ENCODE results near the gene CCDC154. TPM values are rescaled to one million over a fixed set of nuclear protein-coding genes. Genes with fewer than 3 reads are reported as not detected.

The CCDC154 gene
- polyA plus RNA-seq, 3 donors from 2014 or later, result not detected

DNA sequence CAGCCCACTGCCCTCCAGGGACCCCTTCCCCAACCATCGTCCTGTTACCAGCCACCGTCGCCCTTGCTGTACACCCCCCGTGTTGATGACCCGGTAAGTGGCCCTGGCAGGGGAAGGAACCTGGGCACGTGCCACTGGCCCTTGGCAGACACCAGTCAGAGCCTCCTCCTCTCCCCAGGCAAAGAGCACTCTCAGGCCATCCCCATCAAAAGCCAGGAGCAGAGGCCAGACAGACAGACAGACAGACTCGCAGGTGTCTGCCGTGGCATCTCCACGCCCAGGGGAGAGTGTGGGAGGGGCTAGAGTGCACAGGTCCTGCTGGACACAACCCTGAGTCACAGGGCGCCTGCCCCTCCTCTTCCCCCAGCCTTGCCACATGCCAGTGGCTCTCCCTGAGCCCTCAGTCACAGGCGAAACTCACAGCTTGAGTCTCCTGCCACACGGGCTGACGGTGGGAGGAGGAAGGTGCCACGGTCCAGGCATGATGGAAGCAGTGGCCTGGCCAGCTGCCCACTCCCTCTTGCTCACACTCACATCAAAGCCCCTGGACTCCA is 22.7 kb upstream of the CCDC154 start:
- H3K27ac Mint-ChIP-seq, result no peak overlapping the region
- H3K27me3 Mint-ChIP-seq (ENCODE audit: low read depth in 3 of 3), result peaks cover 0 to 8% (median 2%) of the 10 kb centered on the region in 3 donors
- no peaks in the 10 kb centered on the region for H3K9me3 Mint-ChIP-seq
- peaks cover 22 to 26% of the 10 kb centered on the region in 2 donors for H3K4me1 Mint-ChIP-seq
- H3K4me3 Mint-ChIP-seq, result no peak overlapping the region
- no peaks in the 10 kb centered on the region for H3K36me3 Mint-ChIP-seq
- DNase-seq, result no peak

DNA sequence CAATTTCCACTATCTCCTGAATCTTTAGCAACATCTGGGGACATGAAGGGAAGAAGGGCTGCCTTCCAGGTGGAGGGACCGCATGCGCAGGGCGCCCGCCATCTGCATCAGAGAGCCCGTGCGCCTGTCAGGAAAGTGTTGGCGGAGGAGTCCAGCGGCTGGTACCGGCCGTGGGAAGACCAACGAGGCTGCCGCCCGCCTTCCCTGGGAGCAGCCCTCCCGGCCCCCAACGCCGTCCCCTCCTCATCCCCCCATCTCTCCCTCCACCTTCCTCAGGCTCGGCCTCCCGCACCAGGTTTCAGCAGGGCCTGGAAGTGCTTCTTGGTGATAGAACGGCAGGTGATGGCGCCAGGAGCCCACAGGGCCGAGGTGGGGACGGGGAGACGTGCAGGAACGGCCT is 21.7 kb upstream of the CCDC154 start:
- Mint-ChIP-seq H3K27me3 (ENCODE audit: low read depth in 3 of 3) (peaks cover 0 to 5% (median 2%) of the 10 kb centered on the region in 3 donors), H3K4me3 (no peak overlapping the region), H3K36me3 (no peaks in the 10 kb centered on the region), H3K9me3 (no peaks in the 10 kb centered on the region), H3K27ac (no peak overlapping the region), H3K4me1 (peaks cover 14 to 16% of the 10 kb centered on the region in 2 donors)
- no peak for DNase-seq

DNA sequence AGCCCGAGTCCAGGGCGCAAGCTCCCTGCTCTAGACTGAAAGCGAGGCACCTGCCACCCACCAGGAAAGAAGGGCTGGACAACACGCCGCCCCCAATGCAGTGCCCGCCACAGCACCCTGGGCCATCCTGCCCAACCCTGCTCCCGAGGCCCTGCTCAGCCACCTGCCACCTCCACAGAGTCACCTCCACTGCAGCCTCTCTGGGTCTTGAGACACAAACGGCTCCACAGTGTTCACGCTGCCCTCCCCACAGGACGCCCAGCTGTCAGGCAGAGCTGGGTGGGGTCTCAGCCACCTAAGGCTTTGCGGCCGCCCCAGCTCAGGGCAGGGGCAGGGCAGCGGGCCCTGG is 21.2 kb upstream of the CCDC154 start:
- Mint-ChIP-seq H3K27ac (no peak overlapping the region), H3K4me3 (no peak overlapping the region), H3K9me3 (no peaks in the 10 kb centered on the region), H3K4me1 (peaks cover 9 to 11% of the 10 kb centered on the region in 2 donors), H3K27me3 (ENCODE audit: low read depth in 3 of 3) (peaks cover 0 to 2% (median 2%) of the 10 kb centered on the region in 3 donors), H3K36me3 (no peaks in the 10 kb centered on the region)
- DNase-seq, result no peak

DNA sequence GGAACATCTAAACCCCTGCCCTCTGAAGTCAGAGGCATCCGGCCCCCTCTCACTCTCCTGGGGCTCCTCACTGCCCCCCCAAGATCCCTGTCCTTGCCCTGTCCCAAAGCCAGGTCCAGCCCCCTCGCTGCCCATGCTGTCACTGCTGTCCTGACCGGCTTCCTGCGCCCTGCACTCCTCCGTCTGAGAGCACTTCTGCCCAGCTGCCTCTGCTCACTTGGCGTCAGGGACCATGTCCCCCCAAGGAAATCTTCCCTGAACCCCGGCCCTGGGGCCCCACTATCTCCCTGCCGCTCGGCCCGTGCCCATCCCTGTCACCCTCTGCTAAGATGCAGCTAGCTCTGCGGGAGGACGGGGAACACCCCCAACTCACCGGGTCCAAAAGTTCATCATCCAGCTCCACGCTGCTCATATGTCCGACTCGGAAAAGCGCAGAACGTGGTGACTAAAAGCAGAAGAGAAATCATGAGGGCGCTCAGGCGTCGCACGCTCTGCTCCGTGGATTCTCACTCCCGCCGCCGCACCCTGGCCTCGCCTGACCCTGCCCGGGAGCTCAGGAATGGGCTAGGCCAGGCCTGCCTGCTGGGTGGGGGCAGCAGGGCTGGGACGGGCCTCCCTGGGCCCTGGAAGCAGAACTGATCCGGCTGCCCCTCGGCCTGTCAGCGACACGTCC is 20.7 kb upstream of the CCDC154 start:
- DNase-seq, result no peak
- H3K4me3 Mint-ChIP-seq, result no peak overlapping the region

DNA sequence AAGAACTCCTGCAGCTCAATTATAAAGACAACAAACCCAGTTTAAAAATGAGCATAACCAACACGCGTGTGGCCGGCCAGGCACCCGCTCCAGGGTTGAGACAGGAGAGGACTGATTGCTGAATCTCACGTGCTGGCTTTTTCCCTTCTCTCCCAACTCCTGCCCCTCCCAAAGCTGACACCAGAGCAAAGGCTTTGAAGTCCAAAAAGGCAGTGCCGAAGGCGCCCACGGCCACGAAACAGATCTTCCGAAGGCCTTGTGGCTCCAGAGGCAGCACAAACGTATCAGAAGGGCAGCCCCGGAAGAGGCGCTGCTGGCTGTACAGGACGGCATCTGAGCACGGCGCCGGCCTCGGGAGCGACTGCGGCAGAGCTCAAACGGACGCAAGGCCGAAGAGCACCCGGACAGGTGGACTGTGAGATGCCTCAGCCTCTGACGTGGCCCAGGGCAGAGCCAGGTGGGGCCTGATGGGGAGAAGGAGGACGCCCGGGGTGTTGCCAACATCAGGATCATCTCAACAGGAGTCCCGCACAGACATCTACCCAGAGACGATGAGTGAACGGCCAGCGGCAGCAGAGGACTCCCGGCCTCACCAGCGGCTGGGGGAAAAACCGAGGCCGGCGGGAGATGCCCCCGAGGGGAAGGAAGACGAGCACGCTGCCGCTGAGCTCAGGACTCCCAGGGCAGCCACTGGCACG is 20.0 kb upstream of the CCDC154 start:
- H3K27ac Mint-ChIP-seq, result no peak overlapping the region
- H3K4me1 Mint-ChIP-seq, result peaks cover 0 to 2% of the 10 kb centered on the region in 2 donors
- no peaks in the 10 kb centered on the region for H3K36me3 Mint-ChIP-seq
- no peak for DNase-seq
- H3K9me3 Mint-ChIP-seq, result no peaks in the 10 kb centered on the region
- H3K4me3 Mint-ChIP-seq, result no peak overlapping the region
- H3K27me3 Mint-ChIP-seq (ENCODE audit: low read depth in 3 of 3), result no peaks in the 10 kb centered on the region

More for the DNA sequence above, 20.7 kb upstream of the CCDC154 start:
- peaks cover 6% of the 10 kb centered on the region in 2 donors for H3K4me1 Mint-ChIP-seq
- H3K27ac Mint-ChIP-seq, result no peak overlapping the region
- peaks cover 0 to 2% (median 2%) of the 10 kb centered on the region in 3 donors for H3K27me3 Mint-ChIP-seq (ENCODE audit: low read depth in 3 of 3)
- H3K9me3 Mint-ChIP-seq, result no peaks in the 10 kb centered on the region
- H3K36me3 Mint-ChIP-seq, result no peaks in the 10 kb centered on the region

DNA sequence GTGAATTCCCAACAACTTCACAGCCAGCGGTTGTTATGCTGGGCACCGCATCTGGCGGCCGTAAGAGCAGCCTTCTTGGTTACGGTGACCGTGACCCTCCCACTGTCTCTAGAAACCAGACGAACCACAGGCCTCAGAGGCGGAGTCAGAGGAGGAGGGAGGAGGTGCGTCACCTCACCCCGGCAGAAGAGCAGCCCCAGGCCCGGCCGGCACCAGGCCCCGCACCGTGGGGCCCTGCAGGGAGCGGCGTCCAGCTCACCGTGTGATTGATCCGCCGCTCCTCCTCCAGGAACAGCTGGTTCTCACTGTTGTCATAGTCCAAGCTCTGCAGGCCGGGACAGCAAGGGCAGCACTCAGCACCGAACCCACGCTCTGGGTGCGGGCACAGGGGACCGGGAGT is 16.8 kb upstream of the CCDC154 start:
- H3K4me3 Mint-ChIP-seq, result no peak overlapping the region
- no peaks in the 10 kb centered on the region for H3K9me3 Mint-ChIP-seq
- no peak for DNase-seq
- no peak overlapping the region for H3K27ac Mint-ChIP-seq
- H3K36me3 Mint-ChIP-seq, result no peaks in the 10 kb centered on the region
- no peaks in the 10 kb centered on the region for H3K27me3 Mint-ChIP-seq (ENCODE audit: low read depth in 3 of 3)
- H3K4me1 Mint-ChIP-seq, result peaks cover 0 to 2% of the 10 kb centered on the region in 2 donors

DNA sequence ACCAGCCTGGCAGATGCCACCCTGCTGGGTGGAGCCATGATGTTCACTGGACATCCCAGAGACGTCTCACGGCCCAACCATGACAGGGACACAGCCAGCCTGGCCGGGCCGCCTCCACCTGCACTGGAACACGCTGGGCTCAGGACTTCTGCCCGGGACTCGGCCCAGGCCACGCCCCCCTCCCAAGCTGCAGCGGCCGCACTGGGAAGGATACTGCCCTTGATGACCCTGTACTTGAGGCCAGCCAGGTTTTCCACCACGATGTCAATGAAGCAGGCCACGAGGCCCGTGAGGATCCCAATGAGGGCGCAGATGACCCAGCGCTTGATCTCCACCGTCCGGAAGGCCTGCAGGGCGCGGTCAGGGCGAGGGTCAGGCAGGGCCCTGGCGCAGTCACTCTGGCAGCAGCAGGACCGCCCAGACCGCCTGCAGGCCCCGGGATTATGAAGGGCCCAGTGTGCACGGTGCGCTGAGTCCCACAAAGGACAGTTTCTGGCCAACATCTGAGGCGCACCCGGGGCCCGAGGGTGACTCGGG is 16.3 kb upstream of the CCDC154 start:
- no peak overlapping the region for H3K27ac Mint-ChIP-seq
- no peaks in the 10 kb centered on the region for H3K36me3 Mint-ChIP-seq
- H3K27me3 Mint-ChIP-seq (ENCODE audit: low read depth in 3 of 3), result no peaks in the 10 kb centered on the region
- no peak overlapping the region for H3K4me3 Mint-ChIP-seq
- no peaks in the 10 kb centered on the region for H3K9me3 Mint-ChIP-seq
- peaks cover 0 to 2% of the 10 kb centered on the region in 2 donors for H3K4me1 Mint-ChIP-seq
- no peak for DNase-seq

DNA sequence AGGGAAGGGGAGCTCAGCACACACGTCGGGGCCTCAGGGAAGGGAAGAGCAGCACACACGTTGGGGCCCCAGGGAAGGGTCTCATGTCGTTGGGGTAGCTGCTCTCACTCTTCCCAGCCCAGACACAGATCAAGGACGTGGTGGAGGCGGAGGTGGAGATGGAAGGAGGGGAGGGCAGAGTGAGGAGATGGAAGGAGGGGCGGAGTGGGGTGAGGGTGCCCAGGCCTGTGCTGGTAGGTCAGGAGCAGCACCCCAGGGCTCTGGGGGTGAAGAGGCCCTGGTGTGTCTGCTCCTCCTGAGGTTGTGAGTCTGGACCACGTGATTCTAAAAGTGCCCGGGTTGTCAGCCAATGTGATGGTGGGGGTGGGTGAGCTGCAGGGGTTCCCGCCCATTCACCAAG is 15.6 kb upstream of the CCDC154 start:
- H3K4me3 Mint-ChIP-seq, result no peak overlapping the region

DNA sequence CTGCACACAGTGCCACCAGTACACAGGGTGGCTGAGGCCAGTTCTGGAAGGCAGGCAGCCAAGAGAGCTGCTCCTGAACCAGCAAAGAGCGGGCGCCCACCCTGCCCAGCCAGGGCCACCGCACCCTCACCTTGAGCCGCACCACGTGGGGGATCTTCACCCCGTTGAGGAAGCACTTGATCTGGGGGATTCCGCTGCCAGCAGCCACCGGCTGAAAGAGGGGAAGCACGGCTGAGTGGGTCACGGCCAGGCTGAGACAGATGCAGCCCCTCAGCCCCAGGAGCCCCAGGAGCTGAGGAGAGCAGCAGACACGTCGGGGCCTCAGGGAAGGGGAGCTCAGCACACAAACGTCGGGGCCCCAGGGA is 14.6 kb upstream of the CCDC154 start:
- Mint-ChIP-seq H3K4me1 (peaks cover under 1 to 2% of the 10 kb centered on the region in 2 donors), H3K27me3 (ENCODE audit: low read depth in 3 of 3) (peaks cover 0 to 2% (median 0%) of the 10 kb centered on the region in 3 donors), H3K9me3 (no peaks in the 10 kb centered on the region), H3K27ac (peak overlapping the region in 2 of 6 donors; percentile 49 to 85), H3K4me3 (no peak overlapping the region), H3K36me3 (no peaks in the 10 kb centered on the region)
- DNase-seq, result no peak

More for the DNA sequence above, 15.6 kb upstream of the CCDC154 start:
- H3K27ac Mint-ChIP-seq, result no peak overlapping the region
- H3K36me3 Mint-ChIP-seq, result no peaks in the 10 kb centered on the region
- no peaks in the 10 kb centered on the region for H3K9me3 Mint-ChIP-seq
- H3K27me3 Mint-ChIP-seq (ENCODE audit: low read depth in 3 of 3), result no peaks in the 10 kb centered on the region
- H3K4me1 Mint-ChIP-seq, result peaks cover 0 to 2% of the 10 kb centered on the region in 2 donors
- DNase-seq, result no peak

DNA sequence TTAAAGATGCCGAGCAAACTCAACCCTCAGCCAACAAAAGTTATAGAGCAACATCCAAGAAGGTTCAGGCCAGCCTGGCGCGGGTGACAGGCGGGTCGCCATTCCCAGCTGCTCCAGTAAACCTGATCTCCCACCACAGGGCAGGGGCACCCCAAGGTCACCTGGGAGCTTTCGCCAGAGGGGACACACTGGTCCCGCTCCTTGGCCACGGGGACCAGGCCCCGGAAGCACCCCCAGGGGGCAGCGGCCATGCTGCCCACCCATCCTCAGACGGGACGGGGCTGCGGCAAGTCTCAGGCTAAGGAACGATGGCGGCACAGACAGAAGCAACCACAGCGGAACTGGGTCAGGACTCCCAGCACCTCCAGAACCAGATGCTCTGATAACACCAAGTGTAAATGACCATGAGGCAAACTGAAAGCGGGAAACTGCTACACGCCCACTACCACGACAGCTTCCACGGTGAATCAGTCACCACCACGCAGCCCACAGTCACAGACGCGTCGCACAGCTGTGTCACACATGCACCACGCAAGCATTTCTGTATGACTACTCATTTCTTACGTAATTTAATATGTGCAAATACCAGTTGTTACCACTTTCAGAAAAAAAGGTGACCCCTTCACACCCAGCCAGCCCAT is 14.1 kb upstream of the CCDC154 start:
- H3K4me3 Mint-ChIP-seq, result no peak overlapping the region
- peak overlapping the region in 2 of 6 donors; percentile 49 to 85 for H3K27ac Mint-ChIP-seq
- peak in 1 of 3 donors; percentile 13 for DNase-seq
- peaks cover 6% of the 10 kb centered on the region in 2 donors for H3K4me1 Mint-ChIP-seq
- no peaks in the 10 kb centered on the region for H3K36me3 Mint-ChIP-seq
- H3K27me3 Mint-ChIP-seq (ENCODE audit: low read depth in 3 of 3), result peaks cover 0 to 2% (median 0%) of the 10 kb centered on the region in 3 donors
- H3K9me3 Mint-ChIP-seq, result no peaks in the 10 kb centered on the region

DNA sequence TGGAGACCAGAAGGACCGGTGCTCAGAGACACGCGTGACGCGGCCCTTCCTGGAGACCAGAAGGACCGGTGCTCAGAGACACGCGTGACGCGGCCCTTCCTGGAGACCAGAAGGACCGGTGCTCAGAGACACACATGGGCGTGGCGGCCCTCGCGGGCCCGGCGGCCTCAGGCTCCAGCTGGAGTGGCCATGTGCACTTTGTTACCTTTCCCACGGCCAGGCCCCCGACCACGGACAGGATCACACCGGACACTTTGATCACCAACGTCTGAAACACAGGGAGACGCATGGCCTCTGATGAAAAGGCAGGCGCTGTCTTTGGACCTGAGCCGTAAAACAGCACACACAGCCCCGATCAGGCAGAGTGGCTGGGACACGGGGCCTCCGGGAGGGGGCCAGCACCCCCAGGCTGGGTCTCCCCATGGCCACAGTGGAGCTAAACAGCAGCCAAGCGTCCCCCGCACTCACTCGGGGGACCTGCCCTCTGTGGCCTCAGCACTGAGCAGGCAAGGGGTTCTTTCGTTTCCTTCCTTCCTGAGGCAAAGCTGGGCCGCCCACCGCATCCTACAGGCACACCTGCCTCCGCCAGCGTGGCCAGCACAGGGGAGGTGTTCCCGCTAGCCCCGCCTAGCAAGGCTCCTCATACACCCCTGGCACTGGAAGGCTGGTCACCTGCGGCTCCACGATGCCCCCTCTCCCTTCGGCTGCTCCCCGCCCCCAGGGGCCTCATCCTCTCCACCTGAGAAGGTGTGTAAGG is 13.3 kb upstream of the CCDC154 start:
- no peak overlapping the region for H3K27ac Mint-ChIP-seq
- peaks cover 6% of the 10 kb centered on the region in 2 donors for H3K4me1 Mint-ChIP-seq
- no peaks in the 10 kb centered on the region for H3K9me3 Mint-ChIP-seq
- no peak for DNase-seq
- H3K4me3 Mint-ChIP-seq, result no peak overlapping the region
- peaks cover 0 to 2% (median 0%) of the 10 kb centered on the region in 3 donors for H3K27me3 Mint-ChIP-seq (ENCODE audit: low read depth in 3 of 3)
- no peaks in the 10 kb centered on the region for H3K36me3 Mint-ChIP-seq

DNA sequence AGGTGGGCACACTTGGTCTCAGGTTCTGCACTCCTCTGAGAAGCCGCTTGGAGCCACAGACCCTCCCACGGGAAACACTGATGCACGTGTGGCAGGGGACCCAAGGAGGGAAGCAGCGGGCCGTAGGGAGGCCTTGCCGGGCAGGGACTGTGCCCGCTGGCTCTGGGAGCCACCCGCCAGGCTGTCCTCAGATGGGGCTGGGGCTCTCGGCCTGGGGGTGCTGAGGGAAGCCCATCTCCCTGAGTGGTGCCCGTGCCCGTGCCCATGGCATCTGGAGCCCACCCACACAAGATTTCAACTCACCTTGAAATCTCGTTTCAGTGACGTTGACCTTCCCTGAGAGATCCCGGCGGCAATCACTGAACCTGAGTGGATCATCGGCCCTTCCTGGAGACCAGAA is 12.6 kb upstream of the CCDC154 start:
- DNase-seq, result no peak
- Mint-ChIP-seq H3K36me3 (no peaks in the 10 kb centered on the region), H3K4me1 (peaks cover 6% of the 10 kb centered on the region in 2 donors), H3K4me3 (no peak overlapping the region), H3K9me3 (no peaks in the 10 kb centered on the region), H3K27ac (no peak overlapping the region), H3K27me3 (ENCODE audit: low read depth in 3 of 3) (peaks cover 0 to 2% (median 0%) of the 10 kb centered on the region in 3 donors)
